Panc1 (cell line): Measurements from ENCODE around the gene CCRL2. TPM values are rescaled to one million over a fixed set of nuclear protein-coding genes. Genes with fewer than 3 reads are reported as not detected.

Experiments
- ATAC-seq: fragments of 200-7000 bp; cut with Tn5 transposase; 2 replicates; pipeline ENCODE4 v1.9.1; 2020; ENCODE audit warnings: mild to moderate bottlenecking, moderate library complexity
- BruUV-seq: library from RNA; stranded (reverse); fragments of 400-500 nt; replicated peaks from 2 replicates; lab custom pipeline; 2021; lab: Mats Ljungman, UMichigan
- CTCF ChIA-PET: fragments of 300-600 bp; sonication (Branson Sonifier 250); formaldehyde crosslinking; loops from one replicate; lab custom pipeline; 2022; ENCODE audit warnings: antibody characterized with exemption; lab: Charles Lee
- POLR2A ChIA-PET: fragments of 300-600 bp; sonication (Branson Sonifier 250); formaldehyde crosslinking; loops from one replicate; lab custom pipeline; 2022; ENCODE audit warnings: antibody characterized with exemption; lab: Charles Lee
- DNase-seq: peaks from one replicate; pipeline ENCODE4 v3.0.0-alpha.2; 2010; ENCODE audit warnings: low read depth, low spot score
- H3K27ac ChIP-seq: 2 replicates; pipeline ENCODE4 v1.5.1; 2011; ENCODE audit warnings: mild to moderate bottlenecking, low read length, inconsistent platforms
- H3K27me3 ChIP-seq: fragments of 200-500 bp; sonication (Bioruptor generic); 2 replicates; pipeline ENCODE4 v1.6.0; 2014; ENCODE audit warnings: low read length, inconsistent platforms; ENCODE audit not compliant: control insufficient read depth, insufficient read depth
- H3K36me3 ChIP-seq: fragments of 200-500 bp; sonication (Bioruptor generic); 2 replicates; pipeline ENCODE4 v1.5.1; 2014; ENCODE audit warnings: inconsistent platforms, mild to moderate bottlenecking, low read length, moderate library complexity; ENCODE audit not compliant: control insufficient read depth, insufficient read depth
- H3K4me1 ChIP-seq: 2 replicates; pipeline ENCODE4 v1.5.1; 2011; ENCODE audit warnings: inconsistent platforms, mild to moderate bottlenecking, low read length, moderate library complexity; ENCODE audit not compliant: control insufficient read depth, insufficient read depth
- H3K4me3 ChIP-seq, 2 experiments: 2 replicates each; pipeline ENCODE4 v1.5.1; 2011 to 2012; ENCODE audit warnings: low read depth in 2 of 2, low read length in 2 of 2, mild to moderate bottlenecking in 2 of 2, inconsistent platforms in 1 of 2, moderate library complexity in 1 of 2
- H3K9me3 ChIP-seq: fragments of 200-500 bp; sonication (Bioruptor generic); 2 replicates; pipeline ENCODE4 v1.5.1; 2014; ENCODE audit warnings: low read depth, mild to moderate bottlenecking, inconsistent platforms, low read length, moderate library complexity; ENCODE audit not compliant: control insufficient read depth, insufficient read depth
- CTCF ChIP-seq: fragments of 450-650 bp; IDR thresholded peaks from 2 replicates; pipeline ENCODE4 v1.5.1; 2017; ENCODE audit warnings: mild to moderate bottlenecking
- POLR2AphosphoS5 ChIP-seq: IDR thresholded peaks from 2 replicates; pipeline ENCODE4 v1.6.1; 2012; ENCODE audit warnings: mild to moderate bottlenecking, low read depth, low read length, moderate library complexity
- SIN3A ChIP-seq: IDR thresholded peaks from 2 replicates; pipeline ENCODE4 v1.6.1; 2012; ENCODE audit warnings: low read depth, mild to moderate bottlenecking, low read length, moderate library complexity, borderline replicate concordance; ENCODE audit not compliant: insufficient read depth
- TCF7L2 ChIP-seq: IDR thresholded peaks from 2 replicates; pipeline ENCODE4 v1.6.1; 2011; ENCODE audit warnings: mild to moderate bottlenecking, low read depth, low read length, inconsistent platforms
- in situ Hi-C: cut with HindIII; loops from 2 replicates; pipeline ENCODE4 v1.10.0; 2016; ENCODE audit warnings: low sequenced_read_pairs, low pct_unique_long_range_greater_than_20kb
- intact Hi-C: fragments of 100-400 bp; cut with micrococcal nuclease; formaldehyde crosslinking; loops from one replicate; pipeline ENCODE4 v1.10.0; 2022; ENCODE audit not compliant: unreplicated experiment
- total RNA-seq: library from RNA; stranded (reverse); gene quantifications from one replicate; pipeline ENCODE4 v1.2.1, GENCODE V29; 2021; ENCODE audit not compliant: unreplicated experiment
- TF ChIP-seq, protein P1 (sequence below), 2 experiments: IDR thresholded peaks; 2 replicates each; pipeline ENCODE4 v1.6.1; 2011 to 2012; ENCODE audit warnings: low read depth in 2 of 2, control low read depth in 1 of 2, low read length in 1 of 2, mild to moderate bottlenecking in 1 of 2, moderate library complexity in 1 of 2; ENCODE audit not compliant: insufficient read depth in 1 of 2

CCRL2 gene
- total RNA-seq, 1 experiment from 2014 or later: not detected

DNA sequence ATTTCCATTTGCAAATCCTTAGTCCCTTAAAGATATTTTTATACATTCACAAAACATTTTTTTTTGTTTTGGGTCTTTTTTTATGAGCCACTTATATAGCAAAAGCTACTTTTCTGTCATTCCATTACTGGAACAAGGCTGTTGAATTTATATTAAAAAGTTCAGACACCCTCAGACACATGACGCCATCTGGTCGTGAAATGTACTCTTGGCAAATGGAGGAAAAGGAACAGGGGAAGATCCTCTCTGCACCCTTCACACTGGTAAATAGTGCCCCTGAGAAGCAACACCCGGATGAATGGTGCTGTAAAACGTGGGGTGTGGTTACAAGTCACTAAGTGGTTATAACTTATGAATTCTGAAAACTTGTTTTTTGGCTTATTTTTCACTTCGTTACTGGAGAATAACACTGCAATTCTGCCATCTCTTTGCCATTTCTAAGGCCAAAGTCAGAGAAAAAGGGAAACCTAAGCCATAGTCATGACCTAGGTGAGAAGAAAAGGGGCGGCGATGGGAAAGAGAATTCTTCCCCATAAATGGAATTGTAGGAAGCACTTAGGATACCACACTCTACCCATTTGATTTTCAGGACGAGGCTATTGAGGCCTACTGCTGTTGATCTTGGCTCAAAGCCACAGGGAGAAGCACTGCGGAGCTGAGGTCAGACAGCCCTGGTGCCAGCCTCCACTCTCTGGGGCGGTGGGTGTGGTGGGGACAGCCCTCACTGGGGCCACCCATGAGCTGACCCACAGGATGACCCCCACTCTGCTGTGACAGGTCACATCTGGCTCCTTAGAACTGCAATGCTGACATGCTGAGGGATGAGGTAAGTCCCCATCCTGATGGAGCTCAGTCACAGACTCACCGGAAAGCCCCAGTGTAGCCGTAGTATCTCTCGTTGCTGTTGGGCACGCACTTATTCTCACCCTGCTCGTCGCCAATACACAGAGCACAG is 35.8 kb downstream of the CCRL2 start:
- ATAC-seq (no peak), DNase-seq (no peak)
- no peaks in the 10 kb centered on the region for H3K27me3 ChIP-seq
- ChIA-PET CTCF (interaction anchor here (0.7 kb wide), 1 partner anchor 64 kb away, joined by 3 read pairs; no protein-coding TSS in a partner anchor), POLR2A (interaction anchor here (0.7 kb wide), 1 partner anchor 61 kb away, joined by 5 read pairs; no protein-coding TSS in a partner anchor)
- H3K9me3 ChIP-seq: no peaks in the 10 kb centered on the region
- in situ Hi-C loops (no loop called here), intact Hi-C loops (no loop called here)
- no peak overlapping the region for H3K27ac ChIP-seq
- no TSS peak for BruUV-seq
- no peak overlapping the region for H3K4me3 ChIP-seq
- no peaks in the 10 kb centered on the region for H3K4me1 ChIP-seq
- no peaks in the 10 kb centered on the region for H3K36me3 ChIP-seq
- TF ChIP-seq, protein P1, sequence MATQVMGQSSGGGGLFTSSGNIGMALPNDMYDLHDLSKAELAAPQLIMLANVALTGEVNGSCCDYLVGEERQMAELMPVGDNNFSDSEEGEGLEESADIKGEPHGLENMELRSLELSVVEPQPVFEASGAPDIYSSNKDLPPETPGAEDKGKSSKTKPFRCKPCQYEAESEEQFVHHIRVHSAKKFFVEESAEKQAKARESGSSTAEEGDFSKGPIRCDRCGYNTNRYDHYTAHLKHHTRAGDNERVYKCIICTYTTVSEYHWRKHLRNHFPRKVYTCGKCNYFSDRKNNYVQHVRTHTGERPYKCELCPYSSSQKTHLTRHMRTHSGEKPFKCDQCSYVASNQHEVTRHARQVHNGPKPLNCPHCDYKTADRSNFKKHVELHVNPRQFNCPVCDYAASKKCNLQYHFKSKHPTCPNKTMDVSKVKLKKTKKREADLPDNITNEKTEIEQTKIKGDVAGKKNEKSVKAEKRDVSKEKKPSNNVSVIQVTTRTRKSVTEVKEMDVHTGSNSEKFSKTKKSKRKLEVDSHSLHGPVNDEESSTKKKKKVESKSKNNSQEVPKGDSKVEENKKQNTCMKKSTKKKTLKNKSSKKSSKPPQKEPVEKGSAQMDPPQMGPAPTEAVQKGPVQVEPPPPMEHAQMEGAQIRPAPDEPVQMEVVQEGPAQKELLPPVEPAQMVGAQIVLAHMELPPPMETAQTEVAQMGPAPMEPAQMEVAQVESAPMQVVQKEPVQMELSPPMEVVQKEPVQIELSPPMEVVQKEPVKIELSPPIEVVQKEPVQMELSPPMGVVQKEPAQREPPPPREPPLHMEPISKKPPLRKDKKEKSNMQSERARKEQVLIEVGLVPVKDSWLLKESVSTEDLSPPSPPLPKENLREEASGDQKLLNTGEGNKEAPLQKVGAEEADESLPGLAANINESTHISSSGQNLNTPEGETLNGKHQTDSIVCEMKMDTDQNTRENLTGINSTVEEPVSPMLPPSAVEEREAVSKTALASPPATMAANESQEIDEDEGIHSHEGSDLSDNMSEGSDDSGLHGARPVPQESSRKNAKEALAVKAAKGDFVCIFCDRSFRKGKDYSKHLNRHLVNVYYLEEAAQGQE (IDR thresholded peaks at IDR 0.05; ENCODE audit: insufficient read depth in 1 of 2, low read depth in 2 of 2, low read length in 1 of 2): no peak
- TF ChIP-seq SIN3A: no peak
- no peak for TF ChIP-seq POLR2AphosphoS5
- no peak for TF ChIP-seq TCF7L2
- peak; percentile 79 for TF ChIP-seq CTCF

- no TSS peak for BruUV-seq
- CTCF ChIA-PET: no interaction called here
- TF ChIP-seq POLR2AphosphoS5: no peak
- no peak for TF ChIP-seq SIN3A
- no peak for TF ChIP-seq CTCF
- no peak for TF ChIP-seq TCF7L2
- TF ChIP-seq, protein P1 (IDR thresholded peaks at IDR 0.05; ENCODE audit: insufficient read depth in 1 of 2, low read depth in 2 of 2, low read length in 1 of 2): no peak
- ATAC-seq (no peak), DNase-seq (no peak)
- Histone ChIP-seq H3K27me3 (no peaks in the 10 kb centered on the region), H3K9me3 (no peaks in the 10 kb centered on the region), H3K4me3 (no peak overlapping the region), H3K27ac (no peak overlapping the region), H3K36me3 (no peaks in the 10 kb centered on the region), H3K4me1 (no peaks in the 10 kb centered on the region)
- in situ Hi-C loops: no loop called here
- intact Hi-C loops: no loop called here
- POLR2A ChIA-PET: no interaction called here
These were observed 40.3 kb downstream of the CCRL2 start for GRCh38 chr3:46447228-46447985.
